ENCODE measurements around the gene MEST. TPM values are rescaled to one million over a fixed set of nuclear protein-coding genes. Genes with fewer than 3 reads are reported as not detected.
"Not testable (repeated sequence)": the region's sequence is repeated elsewhere in the genome, so short reads cannot be mapped to it uniquely, and the experiment has no call there.

MEST gene
- total RNA-seq, 1 experiment from 2014 or later, result 37.4 TPM

DNA sequence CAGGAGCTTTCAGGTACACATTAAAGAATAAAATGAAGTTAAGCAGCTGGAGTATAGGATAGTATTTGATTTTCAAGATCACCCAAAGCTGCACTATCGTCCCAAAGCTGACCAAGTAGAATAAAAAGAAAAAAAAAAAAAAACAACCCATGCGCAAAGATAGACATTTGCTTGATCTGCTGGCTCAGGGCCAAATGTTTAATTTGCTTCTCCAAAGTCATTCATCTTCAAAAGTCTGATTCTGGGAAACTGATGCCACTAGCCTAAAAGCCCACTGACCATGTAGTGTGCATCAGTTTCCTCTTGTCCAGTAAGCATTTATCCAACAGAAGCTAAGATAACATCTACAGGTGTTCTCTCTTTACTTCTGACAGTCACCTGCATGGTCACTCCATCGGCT lies 14.5 kb downstream of the MEST start:
- Histone ChIP-seq H3K4me3 (ENCODE audit: low read depth, low read length, poor library complexity, severe bottlenecking) (no peak overlapping the region), H3K27ac (ENCODE audit: low read depth, low read length, poor library complexity, severe bottlenecking) (no peak overlapping the region), H3K4me1 (ENCODE audit: insufficient read depth, low read length, poor library complexity, severe bottlenecking) (no peaks in the 10 kb centered on the region), H3K27me3 (replicated peaks; ENCODE audit: insufficient read depth, low read depth, low read length, poor library complexity) (no peaks in the 10 kb centered on the region), H3K9me3 (ENCODE audit: low read depth, low read length, poor library complexity, severe bottlenecking) (no peaks in the 10 kb centered on the region), H3K36me3 (ENCODE audit: insufficient read depth, low read length, poor library complexity, severe bottlenecking) (peaks cover 8% of the 10 kb centered on the region)
- TF ChIP-seq CTCF (conservative IDR thresholded peaks at IDR 0.05; ENCODE audit: low read depth, low read length), result no peak
- TF ChIP-seq EZH2 (IDR thresholded peaks at IDR 0.05; ENCODE audit: borderline replicate concordance, low read depth, low read length, poor library complexity, severe bottlenecking), result no peak
- CTCF ChIA-PET, result no interaction called here
- no peak for DNase-seq (ENCODE audit: low spot score)
- BruUV-seq (replicated peaks), result no TSS peak
- intact Hi-C loops (cut with micrococcal nuclease; ENCODE audit: unreplicated experiment), result no loop called here
- POLR2A ChIA-PET (ENCODE audit: low non-redundant PET), result no interaction called here

GRCh38 chr7:130512038-130512437 lies 20.2 kb downstream of the MEST start:
- intact Hi-C loops (cut with micrococcal nuclease; ENCODE audit: unreplicated experiment); H3K4me1 ChIP-seq (ENCODE audit: insufficient read depth, low read length, poor library complexity, severe bottlenecking); BruUV-seq (replicated peaks); H3K27ac ChIP-seq (ENCODE audit: low read depth, low read length, poor library complexity, severe bottlenecking); DNase-seq (ENCODE audit: low spot score); H3K4me3 ChIP-seq (ENCODE audit: low read depth, low read length, poor library complexity, severe bottlenecking); H3K9me3 ChIP-seq (ENCODE audit: low read depth, low read length, poor library complexity, severe bottlenecking); CTCF ChIA-PET; H3K36me3 ChIP-seq (ENCODE audit: insufficient read depth, low read length, poor library complexity, severe bottlenecking); H3K27me3 ChIP-seq (replicated peaks; ENCODE audit: insufficient read depth, low read depth, low read length, poor library complexity); POLR2A ChIA-PET (ENCODE audit: low non-redundant PET): not testable (repeated sequence)

- H3K9me3 ChIP-seq (ENCODE audit: low read depth, low read length, poor library complexity, severe bottlenecking), result no peaks in the 10 kb centered on the region
- H3K4me1 ChIP-seq (ENCODE audit: insufficient read depth, low read length, poor library complexity, severe bottlenecking), result no peaks in the 10 kb centered on the region
- ChIA-PET CTCF (no interaction called here), POLR2A (ENCODE audit: low non-redundant PET) (no interaction called here)
- no peaks in the 10 kb centered on the region for H3K27me3 ChIP-seq (replicated peaks; ENCODE audit: insufficient read depth, low read depth, low read length, poor library complexity)
- no peaks in the 10 kb centered on the region for H3K36me3 ChIP-seq (ENCODE audit: insufficient read depth, low read length, poor library complexity, severe bottlenecking)
- no TSS peak for BruUV-seq (replicated peaks)
- intact Hi-C loops (cut with micrococcal nuclease; ENCODE audit: unreplicated experiment), result no loop called here
- TF ChIP-seq EZH2 (IDR thresholded peaks at IDR 0.05; ENCODE audit: borderline replicate concordance, low read depth, low read length, poor library complexity, severe bottlenecking), result no peak
- no peak for TF ChIP-seq CTCF (conservative IDR thresholded peaks at IDR 0.05; ENCODE audit: low read depth, low read length)
- no peak overlapping the region for H3K27ac ChIP-seq (ENCODE audit: low read depth, low read length, poor library complexity, severe bottlenecking)
- no peak overlapping the region for H3K4me3 ChIP-seq (ENCODE audit: low read depth, low read length, poor library complexity, severe bottlenecking)
- DNase-seq (ENCODE audit: low spot score), result no peak
These were observed 21.6 kb downstream of the MEST start for GRCh38 chr7:130513447-130513846.

DNA sequence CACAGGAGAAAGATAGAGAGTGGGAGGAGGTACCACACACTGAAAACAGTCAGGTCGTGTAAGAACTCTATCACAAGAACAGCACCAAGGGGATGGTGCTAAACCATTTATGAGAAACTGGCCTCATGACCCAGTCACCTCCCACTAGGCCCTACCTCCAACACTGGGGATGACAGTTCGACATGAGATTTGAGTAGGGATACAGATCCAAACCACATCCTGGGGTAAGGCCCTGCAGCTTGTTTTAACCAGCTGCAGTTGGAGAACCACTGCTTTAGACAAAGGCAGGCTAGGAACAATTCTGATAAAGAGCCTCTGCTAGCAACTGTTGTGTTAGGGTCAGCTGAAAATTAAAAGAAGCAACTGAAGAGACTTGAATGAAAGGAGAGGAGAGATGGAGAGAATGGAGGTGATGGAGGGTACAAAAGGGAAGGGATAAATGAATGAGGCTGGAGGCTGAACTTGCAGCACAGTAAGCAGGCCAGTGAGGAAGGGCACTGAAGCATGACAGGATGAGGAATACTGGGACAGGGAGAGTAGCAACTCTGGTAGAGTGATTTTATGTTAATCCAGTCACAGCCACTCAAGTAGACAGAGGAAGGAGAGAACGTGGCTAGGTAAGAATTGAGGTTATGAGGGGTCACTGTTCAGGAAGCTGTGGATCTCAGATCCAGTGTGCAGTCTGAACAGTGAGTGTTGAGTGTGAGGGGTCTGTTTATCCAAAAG lies 23.6 kb downstream of the MEST start:
- Histone ChIP-seq H3K36me3 (ENCODE audit: insufficient read depth, low read length, poor library complexity, severe bottlenecking) (no peaks in the 10 kb centered on the region), H3K9me3 (ENCODE audit: low read depth, low read length, poor library complexity, severe bottlenecking) (no peaks in the 10 kb centered on the region), H3K4me1 (ENCODE audit: insufficient read depth, low read length, poor library complexity, severe bottlenecking) (no peaks in the 10 kb centered on the region), H3K27ac (ENCODE audit: low read depth, low read length, poor library complexity, severe bottlenecking) (no peak overlapping the region), H3K27me3 (replicated peaks; ENCODE audit: insufficient read depth, low read depth, low read length, poor library complexity) (no peaks in the 10 kb centered on the region), H3K4me3 (ENCODE audit: low read depth, low read length, poor library complexity, severe bottlenecking) (no peak overlapping the region)
- TF ChIP-seq CTCF (conservative IDR thresholded peaks at IDR 0.05; ENCODE audit: low read depth, low read length) (no peak), EZH2 (IDR thresholded peaks at IDR 0.05; ENCODE audit: borderline replicate concordance, low read depth, low read length, poor library complexity, severe bottlenecking) (no peak)
- no TSS peak for BruUV-seq (replicated peaks)
- POLR2A ChIA-PET (ENCODE audit: low non-redundant PET), result no interaction called here
- CTCF ChIA-PET, result no interaction called here
- no peak for DNase-seq (ENCODE audit: low spot score)
- intact Hi-C loops (cut with micrococcal nuclease; ENCODE audit: unreplicated experiment), result no loop called here

All from A673 (cell line).